A549 (cell line): ENCODE measurements around the gene TEX12.

Experiments used
- BHLHE40 ChIP-seq: IDR thresholded peaks from 2 replicates; pipeline ENCODE4 v1.6.1; 2012; ENCODE audit warnings: low read depth, low read length, inconsistent platforms
- CHD2 ChIP-seq: fragments of 150-350 bp; IDR thresholded peaks from 2 replicates; pipeline ENCODE4 v1.6.1; 2014; ENCODE audit warnings: low read length; ENCODE audit not compliant: partially characterized antibody
- CTCF ChIP-seq: fragments of >200 bp; sonication (Bioruptor Twin); formaldehyde crosslinking; IDR thresholded peaks from 3 replicates; pipeline ENCODE4 v1.5.1; 2016
- EP300 ChIP-seq, 2 experiments: fragments of >200 bp; sonication (Bioruptor Twin); formaldehyde crosslinking; IDR thresholded peaks; 2 replicates in 1 of 2; 3 replicates in 1 of 2; pipeline ENCODE4 v1.6.1; 2016 to 2017
- HDAC2 ChIP-seq: fragments of 200-600 bp; sonication (generic); IDR thresholded peaks from 2 replicates; pipeline ENCODE4 v1.6.1; 2016
- KDM5A ChIP-seq: fragments of 200-600 bp; sonication (generic); IDR thresholded peaks from 2 replicates; pipeline ENCODE4 v1.6.1; 2016; ENCODE audit warnings: antibody characterized with exemption, mild to moderate bottlenecking
- MAX ChIP-seq: IDR thresholded peaks from 2 replicates; pipeline ENCODE4 v1.6.1; 2012
- MAZ ChIP-seq: fragments of 150-350 bp; IDR thresholded peaks from 2 replicates; pipeline ENCODE4 v1.6.1; 2014; ENCODE audit warnings: antibody characterized with exemption, low read depth, low read length, borderline replicate concordance
- POLR2A ChIP-seq: IDR thresholded peaks from 2 replicates; pipeline ENCODE4 v1.6.1; 2012; ENCODE audit warnings: mild to moderate bottlenecking, low read length
- RAD21 ChIP-seq, 2 experiments: fragments of >200 bp in 1 of 2; sonication (Bioruptor Twin) in 1 of 2; formaldehyde crosslinking in 1 of 2; IDR thresholded peaks in 1 of 2; conservative IDR thresholded peaks in 1 of 2; 2 replicates in 1 of 2; 3 replicates in 1 of 2; pipeline ENCODE4 v1.6.1; 2012 to 2018; ENCODE audit warnings: inconsistent platforms in 1 of 2

DNA sequence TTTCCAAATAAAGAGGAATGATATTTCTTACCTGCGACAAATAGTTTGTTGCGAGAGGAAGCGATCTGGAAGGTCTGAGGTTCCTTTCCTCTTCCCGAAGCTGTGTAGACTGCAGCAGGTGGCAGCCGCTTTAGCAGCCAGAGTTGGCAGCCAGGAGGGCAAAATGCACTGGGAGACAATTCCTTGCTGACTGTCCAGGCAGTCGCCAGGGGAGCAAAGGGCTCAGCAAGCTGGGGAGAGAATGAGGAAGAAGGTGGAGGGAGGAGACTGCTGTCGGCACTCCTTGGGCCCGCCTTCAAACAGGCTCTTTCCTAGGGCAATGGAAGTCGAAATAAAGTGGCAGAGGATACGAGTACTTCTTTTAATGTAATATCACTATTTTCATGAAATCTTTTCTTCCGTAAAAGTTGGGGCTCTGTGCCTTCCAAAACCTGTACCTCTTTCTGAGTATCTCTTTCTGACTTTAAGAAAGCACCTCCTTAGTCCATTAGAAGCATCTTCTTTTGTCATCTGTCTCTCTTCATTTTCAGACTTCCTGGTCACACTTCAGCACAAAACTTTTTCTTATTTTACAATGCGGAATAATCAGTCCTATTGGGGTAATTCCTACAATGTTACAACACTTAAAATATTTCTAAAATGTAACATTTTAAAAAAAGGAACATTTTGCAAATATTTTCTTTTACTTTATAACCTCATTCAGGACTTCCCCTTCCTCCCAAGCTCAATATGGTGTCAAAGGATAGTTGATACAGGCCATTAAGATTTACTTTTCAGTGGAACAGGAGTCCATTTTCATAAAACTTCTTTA lies 3.1 kb upstream of the TEX12 start, which contains the start of gene IL18:
- TF ChIP-seq CTCF (no peak), MAX (no peak; the same call in 1 of the 2 replicates), EP300 (IDR thresholded peaks at IDR 0.05) (no peak), CHD2 (no peak), POLR2A (peak; percentile 57), KDM5A (no peak), HDAC2 (no peak), MAZ (no peak), RAD21 (conservative IDR thresholded peaks at IDR 0.05 in 1 of 2, IDR thresholded peaks at IDR 0.05 in 1 of 2) (no peak), BHLHE40 (no peak)
